H1 (cell line): ENCODE measurements around the gene USH1C. TPM values are rescaled to one million over a fixed set of nuclear protein-coding genes. Genes with fewer than 3 reads are reported as not detected.

Experiments used
- CTCF ChIA-PET: fragments of 300-600 bp; sonication (Branson Sonifier 250); formaldehyde crosslinking; loops from one replicate; lab custom pipeline; 2021; ENCODE audit not compliant: partially characterized antibody; lab: Charles Lee
- POLR2A ChIA-PET: fragments of 300-600 bp; sonication (Branson Sonifier 250); formaldehyde crosslinking; loops from one replicate; lab custom pipeline; 2021; ENCODE audit warnings: inconsistent platforms; ENCODE audit not compliant: partially characterized antibody; lab: Charles Lee
- DNase-seq, 2 experiments: peaks; one replicate each; pipeline versions ENCODE4 v3.0.0 to v3.0.0-alpha.2; 2010 to 2022; ENCODE audit warnings: low spot score in 2 of 2, low read depth in 1 of 2, mixed read lengths in 1 of 2
- FAIRE-seq: peaks from 2 replicates; lab custom pipeline; 2011; peaks lifted over from hg19 to GRCh38; lab: Jason Lieb, UNC
- H2AFZ ChIP-seq: 2 replicates; pipeline ENCODE4 v1.8.1; 2012; ENCODE audit warnings: low read length, inconsistent platforms
- H2AK5ac ChIP-seq: 2 replicates; pipeline ENCODE4 v1.6.1; 2013; ENCODE audit warnings: low read depth, low read length
- H2BK120ac ChIP-seq: replicated peaks from 2 replicates; pipeline ENCODE3; 2013; ENCODE audit warnings: low read depth, low read length, inconsistent platforms
- H2BK12ac ChIP-seq: 2 replicates; pipeline ENCODE4 v1.6.1; 2013; ENCODE audit warnings: low read depth, low read length
- H2BK15ac ChIP-seq: 2 replicates; pipeline ENCODE4 v1.6.1; 2013; ENCODE audit warnings: low read length
- H2BK20ac ChIP-seq: 2 replicates; pipeline ENCODE4 v1.6.1; 2013; ENCODE audit warnings: low read length
- H2BK5ac ChIP-seq: 2 replicates; pipeline ENCODE4 v1.6.1; 2013; ENCODE audit warnings: low read depth, low read length
- H3K14ac ChIP-seq: 2 replicates; pipeline ENCODE4 v1.6.1; 2013; ENCODE audit warnings: inconsistent platforms; ENCODE audit not compliant: insufficient read length
- H3K18ac ChIP-seq: 2 replicates; pipeline ENCODE4 v1.6.1; 2013; ENCODE audit warnings: low read length; ENCODE audit errors: extremely low read depth
- H3K23ac ChIP-seq: 2 replicates; pipeline ENCODE4 v1.6.1; 2013; ENCODE audit warnings: inconsistent platforms; ENCODE audit not compliant: insufficient read length
- H3K23me2 ChIP-seq: 2 replicates; pipeline ENCODE4 v1.6.1; 2013; ENCODE audit warnings: low read depth, low read length
- H3K27ac ChIP-seq: 2 replicates; pipeline ENCODE4 v1.6.1; 2011; ENCODE audit warnings: low read depth, low read length, inconsistent platforms
- H3K27me3 ChIP-seq, 4 experiments: replicated peaks in 1 of 4; 1 replicate in 1 of 4; 2 replicates in 3 of 4; pipeline versions ENCODE4 v1.6.1 to v1.8.1; 2011 to 2013; ENCODE audit warnings: low read length in 3 of 4, mild to moderate bottlenecking in 3 of 4, inconsistent platforms in 2 of 4, mixed read lengths in 2 of 4, moderate library complexity in 1 of 4; ENCODE audit not compliant: control insufficient read depth in 3 of 4, insufficient read depth in 3 of 4; ENCODE audit errors: extremely low read depth in 1 of 4
- H3K36me3 ChIP-seq, 4 experiments: 2 replicates each; pipeline versions ENCODE4 v1.6.1 to v1.8.1; 2011 to 2013; ENCODE audit warnings: mild to moderate bottlenecking in 4 of 4, low read length in 3 of 4, moderate library complexity in 2 of 4, control low read depth in 1 of 4, inconsistent platforms in 1 of 4; ENCODE audit not compliant: insufficient read depth in 4 of 4, control insufficient read depth in 2 of 4
- H3K4ac ChIP-seq: replicated peaks from 2 replicates; pipeline ENCODE3; 2013; ENCODE audit warnings: low read length, low read depth, mixed read lengths, inconsistent platforms; ENCODE audit not compliant: insufficient read length
- H3K4me1 ChIP-seq, 4 experiments: replicated peaks in 1 of 4; 1 replicate in 1 of 4; 2 replicates in 3 of 4; pipeline versions ENCODE4 v1.6.1 to v1.8.1; 2011 to 2013; ENCODE audit warnings: low read length in 3 of 4, inconsistent platforms in 2 of 4, mixed read lengths in 1 of 4; ENCODE audit not compliant: insufficient read depth in 4 of 4, control insufficient read depth in 3 of 4
- H3K4me2 ChIP-seq, 2 experiments: 2 replicates each; pipeline versions ENCODE4 v1.6.1 to v1.8.1; 2011 to 2013; ENCODE audit warnings: low read depth in 2 of 2, low read length in 2 of 2, control low read depth in 1 of 2, inconsistent platforms in 1 of 2, mild to moderate bottlenecking in 1 of 2; ENCODE audit not compliant: insufficient read depth in 1 of 2
- H3K4me3 ChIP-seq, 4 experiments: fragments of 200-600, 300-600 bp in 1 of 4; sonication (generic), shearing (Covaris generic), sonication (Bioruptor Twin) in 1 of 4; 2 replicates each; pipeline versions ENCODE4 v1.5.1 to v1.8.1; 2011 to 2016; ENCODE audit warnings: low read length in 4 of 4, low read depth in 3 of 4, control low read depth in 2 of 4, inconsistent platforms in 2 of 4, mild to moderate bottlenecking in 2 of 4, mixed read lengths in 1 of 4, moderate library complexity in 1 of 4; ENCODE audit not compliant: insufficient read depth in 2 of 4; ENCODE audit errors: extremely low read depth in 1 of 4
- H3K56ac ChIP-seq: replicated peaks from 2 replicates; pipeline ENCODE3; 2013; ENCODE audit warnings: low read depth, mild to moderate bottlenecking, mixed read lengths, low read length, inconsistent platforms; ENCODE audit not compliant: insufficient read length
- H3K79me1 ChIP-seq: 2 replicates; pipeline ENCODE4 v1.6.1; 2013; ENCODE audit warnings: low read depth, low read length, control low read depth
- H3K79me2 ChIP-seq, 2 experiments: 2 replicates each; pipeline versions ENCODE4 v1.6.1 to v1.8.1; 2012 to 2013; ENCODE audit warnings: low read length in 2 of 2, mild to moderate bottlenecking in 2 of 2, inconsistent platforms in 1 of 2; ENCODE audit not compliant: insufficient read depth in 2 of 2, control insufficient read depth in 1 of 2
- H3K9ac ChIP-seq, 4 experiments: replicated peaks in 1 of 4; 1 replicate in 1 of 4; 2 replicates in 3 of 4; pipeline versions ENCODE4 v1.6.1 to v1.8.1; 2011 to 2013; ENCODE audit warnings: low read depth in 3 of 4, low read length in 3 of 4, control low read depth in 2 of 4, mild to moderate bottlenecking in 2 of 4, moderate library complexity in 2 of 4, inconsistent platforms in 1 of 4; ENCODE audit errors: extremely low read depth in 1 of 4
- H3K9me3 ChIP-seq, 2 experiments: 2 replicates each; pipeline versions ENCODE4 v1.6.1 to v1.8.1; 2012 to 2013; ENCODE audit warnings: mild to moderate bottlenecking in 2 of 2, moderate library complexity in 2 of 2, control low read depth in 1 of 2, inconsistent platforms in 1 of 2, low read depth in 1 of 2, low read length in 1 of 2, mixed read lengths in 1 of 2; ENCODE audit not compliant: insufficient read depth in 2 of 2
- H4K20me1 ChIP-seq, 2 experiments: replicated peaks in 1 of 2; 2 replicates each; pipeline versions ENCODE3 to v1.8.1; 2011 to 2013; ENCODE audit warnings: inconsistent platforms in 2 of 2, low read length in 2 of 2, mild to moderate bottlenecking in 1 of 2; ENCODE audit not compliant: insufficient read depth in 2 of 2, control insufficient read depth in 1 of 2
- H4K5ac ChIP-seq: 2 replicates; pipeline ENCODE4 v1.6.1; 2013; ENCODE audit warnings: low read length, low read depth, mixed read lengths, inconsistent platforms; ENCODE audit not compliant: insufficient read length
- H4K8ac ChIP-seq: 2 replicates; pipeline ENCODE4 v1.8.0; 2013; ENCODE audit warnings: mild to moderate bottlenecking, moderate library complexity, low read length, inconsistent platforms; ENCODE audit not compliant: insufficient read depth; ENCODE audit errors: extremely low read depth
- H4K91ac ChIP-seq: replicated peaks from 2 replicates; pipeline ENCODE3; 2013; ENCODE audit warnings: low read length, mixed read lengths, inconsistent platforms; ENCODE audit not compliant: insufficient read length
- BCL11A ChIP-seq, 2 experiments: IDR thresholded peaks; one replicate each; pipeline ENCODE4 v1.6.1; 2011; ENCODE audit warnings: low read depth in 2 of 2, low read length in 2 of 2, mild to moderate bottlenecking in 2 of 2
- POLR2A ChIP-seq, 2 experiments: IDR thresholded peaks; 1 replicate in 1 of 2; 2 replicates in 1 of 2; pipeline ENCODE4 v1.6.1; 2011; ENCODE audit warnings: low read depth in 2 of 2, low read length in 2 of 2, mild to moderate bottlenecking in 2 of 2; ENCODE audit errors: control extremely low read depth in 1 of 2
- RNF2 ChIP-seq: fragments of 200-900, 300-1000 bp; sonication (generic); IDR thresholded peaks from 2 replicates; pipeline ENCODE4 v1.7.1; 2016; ENCODE audit warnings: borderline replicate concordance, low read depth, mild to moderate bottlenecking, antibody characterized with exemption, low read length; ENCODE audit not compliant: poor library complexity, severe bottlenecking; ENCODE audit errors: missing control alignments
- SIX5 ChIP-seq: IDR thresholded peaks from 2 replicates; pipeline ENCODE4 v1.6.1; 2011; ENCODE audit warnings: mild to moderate bottlenecking, low read depth, low read length
- TBP ChIP-seq: IDR thresholded peaks from 2 replicates; pipeline ENCODE4 v1.6.1; 2011; ENCODE audit warnings: low read depth, low read length, improper control_type of control experiment
- WGBS, 2 experiments: shearing (Covaris generic) in 1 of 2; methylation state at CpG; one replicate each; pipeline versions ENCODE4 v1.1.6 to v1.1.7; 2013 to 2015; ENCODE audit warnings: low lambda C conversion rate in 2 of 2, mixed read lengths in 2 of 2, inconsistent platforms in 1 of 2, low coverage in 1 of 2, missing lambda C conversion rate in 1 of 2; ENCODE audit not compliant: insufficient replicate concordance in 2 of 2, insufficient coverage in 1 of 2, insufficient read length in 1 of 2; ENCODE audit errors: extremely low coverage in 1 of 2, missing lambda C conversion rate in 1 of 2; 5-methylcytosine and 5-hydroxymethylcytosine counted together
- polyA plus RNA-seq, 7 experiments: library from polyadenylated mRNA; depleted of rRNA in 3 of 7; stranded (reverse) in 5 of 7; unstranded in 2 of 7; fragments of >200 nt in 5 of 7; fragments of 200-250 nt in 2 of 7; gene quantifications; 1 replicate in 5 of 7; 2 replicates in 1 of 7; 4 replicates in 1 of 7; pipeline versions ENCODE4 v1.2.1 to v1.2.3, GENCODE V29; 2011 to 2013; ENCODE audit warnings: missing spikeins in 2 of 7, mixed read lengths in 2 of 7
- total RNA-seq: library from RNA; stranded (reverse); fragmentation: NEBNext Ultra II Directional; extraction: Animal tissue kit (Norgen Biotek cat#: 25700); gene quantifications from 2 replicates; pipeline ENCODE4 v1.2.1, GENCODE V29; 2021

The USH1C gene
- total and polyA plus RNA-seq, 2 of the 8 experiments (the other 6 are each of a cell fraction or from before 2014, with no cell fraction given) = 1.3 to 1.6 TPM

DNA sequence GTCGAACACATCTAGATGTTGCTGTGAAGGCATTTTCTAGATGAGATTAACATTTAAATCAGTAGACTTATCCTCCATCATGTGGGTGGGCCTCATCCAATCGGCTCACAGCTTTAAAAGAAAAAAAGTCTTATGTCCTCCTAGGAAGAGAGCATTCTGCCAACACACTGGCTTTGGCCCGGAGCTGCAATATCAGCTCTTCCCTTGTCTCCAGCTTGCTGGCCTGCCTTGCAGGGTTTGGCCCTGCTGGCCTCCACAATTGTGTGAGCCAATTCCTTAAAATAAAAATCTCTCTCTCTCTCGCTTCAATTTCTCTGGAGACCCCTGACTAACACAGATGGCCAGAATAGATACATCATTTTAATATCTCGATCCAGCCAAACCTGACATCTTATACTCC, 54.5 kb downstream of the USH1C start:
- Histone ChIP-seq H4K20me1 (no peaks in the 10 kb centered on the region), H3K23ac (no peak overlapping the region), H2BK15ac (no peak overlapping the region), H4K5ac (no peak overlapping the region), H3K4me1 (no peaks in the 10 kb centered on the region; a peak in 1 of 7 replicates), H3K27ac (no peak overlapping the region), H3K79me2 (no peaks in the 10 kb centered on the region), H4K8ac (no peak overlapping the region), H3K23me2 (no peaks in the 10 kb centered on the region), H3K4me2 (no peak overlapping the region), H3K27me3 (0 out of 7 replicates have a peak, but pooled peaks cover 0 to 2% (median 0%) of the 10 kb centered on the region in 4 experiments), H2BK20ac (no peak overlapping the region), H3K9me3 (no peaks in the 10 kb centered on the region), H3K4ac (no peak overlapping the region), H3K79me1 (no peaks in the 10 kb centered on the region), H3K4me3 (no peak overlapping the region), H4K91ac (no peak overlapping the region), H3K14ac (no peak overlapping the region), H2BK5ac (no peak overlapping the region), H2AFZ (no peak overlapping the region), H3K56ac (no peak overlapping the region), H2AK5ac (no peak overlapping the region), H3K18ac (no peak overlapping the region), H2BK120ac (no peak overlapping the region), H3K36me3 (no peaks in the 10 kb centered on the region), H3K9ac (no peak overlapping the region), H2BK12ac (no peak overlapping the region)
- no peak for FAIRE-seq
- CTCF ChIA-PET = interaction anchor here (0.7 to 3.2 kb wide), 8 partner anchors 9 to 106 kb away, joined by 3 to 15 read pairs (median 6); no protein-coding TSS in a partner anchor
- POLR2A ChIA-PET = no interaction called here
- TF ChIP-seq BCL11A (IDR thresholded peaks at IDR 0.05; ENCODE audit: low read depth in 2 of 2, low read length in 2 of 2) = no peak
- no peak for TF ChIP-seq POLR2A (IDR thresholded peaks at IDR 0.05; ENCODE audit: control extremely low read depth in 1 of 2, low read depth in 2 of 2, low read length in 2 of 2)
- TF ChIP-seq SIX5 = no peak
- no peak for TF ChIP-seq RNF2
- no peak for TF ChIP-seq TBP
- DNase-seq = no peak
- 92% methylated on average over 5 of the region's 5 CpGs; no CpG with 5 or more reads in 1 of the 2 experiments for WGBS, 2 experiments
